ENCODE results near the gene LRRIQ1.

LRRIQ1 gene

DNA sequence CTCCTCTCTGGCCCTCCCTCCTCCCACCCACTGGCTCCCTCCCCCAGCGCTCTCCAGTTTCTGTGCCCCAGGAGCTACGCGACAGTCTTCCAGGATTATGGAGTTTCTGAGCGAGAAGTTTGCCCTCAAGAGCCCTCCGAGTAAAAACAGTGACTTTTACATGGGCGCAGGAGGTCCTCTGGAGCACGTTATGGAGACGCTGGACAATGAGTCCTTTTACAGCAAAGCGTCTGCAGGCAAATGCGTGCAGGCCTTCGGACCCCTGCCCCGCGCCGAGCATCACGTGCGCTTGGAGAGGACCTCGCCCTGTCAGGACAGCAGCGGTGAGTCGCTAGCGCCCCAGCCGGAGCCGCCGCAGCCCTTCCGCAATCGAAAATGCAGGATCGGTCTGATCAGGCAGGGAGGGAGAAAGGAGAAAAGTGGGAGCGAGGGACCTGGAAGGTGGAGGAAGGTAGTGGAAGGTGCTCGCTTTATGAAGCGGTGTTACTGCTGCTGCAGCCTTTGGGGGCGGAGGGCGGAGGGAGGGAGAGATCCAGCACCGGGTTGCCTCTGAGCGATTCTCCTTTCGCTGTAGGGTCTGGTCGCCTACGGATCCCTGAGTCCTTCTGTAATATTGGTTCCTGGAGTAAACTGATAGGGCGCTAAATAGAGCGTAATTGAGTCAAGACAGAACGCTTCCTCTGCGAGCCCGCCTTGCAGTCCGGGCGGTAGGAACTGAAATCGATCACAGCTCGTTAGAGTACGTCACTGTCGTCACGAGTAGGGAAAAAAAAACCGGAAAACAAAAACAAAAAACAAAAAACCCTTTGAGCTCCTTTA is 244.2 kb downstream of the LRRIQ1 start, which contains the start of gene ALX1:
Gene ALX1, plus strand, starts transcription at position 56 of the 819 bp plus-strand sequence. Its CDS starts 42 bp downstream, at position 98.
- DNase-seq = peak; percentile 92

DNA sequence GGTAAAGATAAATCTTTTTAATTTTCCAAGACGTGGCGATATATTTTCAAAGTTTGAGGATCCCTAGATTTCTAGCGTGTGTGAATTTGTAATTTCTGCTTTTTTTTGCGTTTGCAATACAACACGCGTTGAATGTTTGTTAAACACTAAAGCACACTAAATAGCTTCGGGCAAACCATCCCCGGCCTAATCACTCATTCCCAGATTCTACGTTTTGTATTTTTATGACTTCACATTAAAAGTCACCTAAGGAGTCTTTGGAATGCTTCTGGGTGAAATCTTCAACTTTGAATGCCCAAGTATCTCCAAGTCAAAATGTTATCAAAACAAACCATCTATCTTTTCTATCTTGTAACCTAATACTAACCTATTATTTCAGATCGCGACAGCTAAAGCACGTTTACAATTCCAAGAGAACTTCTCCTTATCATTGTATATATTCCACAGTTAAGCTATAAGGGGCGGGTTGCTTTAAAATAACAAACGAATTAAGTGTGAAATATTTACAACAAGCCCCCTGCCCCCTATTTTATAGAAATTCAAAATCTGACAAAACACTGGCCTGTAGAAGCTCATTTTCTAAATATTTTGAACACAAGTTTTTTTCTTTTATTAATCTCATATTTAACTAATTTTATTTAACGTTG is 245.0 kb downstream of the LRRIQ1 start:
- DNase-seq = peak; percentile 44

DNA sequence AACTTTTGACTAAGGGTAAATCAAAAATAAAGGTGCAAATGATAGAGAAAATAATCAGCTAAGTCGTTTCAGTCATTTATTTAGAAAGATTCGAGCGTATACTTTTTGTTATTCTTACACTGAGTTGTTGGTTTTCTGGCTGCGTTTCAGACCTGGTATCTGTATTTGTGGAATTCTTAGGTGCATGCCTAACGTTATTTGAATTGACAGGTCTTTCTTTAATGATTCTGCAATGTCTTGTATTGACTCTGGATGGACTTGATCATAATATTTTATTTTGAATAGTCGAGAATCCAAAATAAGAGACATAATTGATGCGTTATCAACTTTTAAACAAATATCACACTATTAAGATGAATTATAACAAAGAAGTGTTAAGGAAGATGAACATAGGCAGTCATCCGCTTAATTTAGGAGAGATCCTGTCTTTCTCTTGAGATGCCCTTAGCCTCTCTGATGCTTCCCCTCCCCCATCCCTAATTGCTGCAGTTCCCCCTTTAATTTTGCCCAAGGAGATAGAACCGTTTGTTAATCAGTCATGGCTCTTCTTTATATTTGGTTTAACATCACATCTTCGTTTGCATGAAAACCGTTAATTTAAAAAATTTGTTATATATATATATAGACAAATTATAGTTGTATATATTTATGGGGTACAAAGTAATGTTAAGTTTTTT is 245.6 kb downstream of the LRRIQ1 start:
- DNase-seq = no peak

DNA sequence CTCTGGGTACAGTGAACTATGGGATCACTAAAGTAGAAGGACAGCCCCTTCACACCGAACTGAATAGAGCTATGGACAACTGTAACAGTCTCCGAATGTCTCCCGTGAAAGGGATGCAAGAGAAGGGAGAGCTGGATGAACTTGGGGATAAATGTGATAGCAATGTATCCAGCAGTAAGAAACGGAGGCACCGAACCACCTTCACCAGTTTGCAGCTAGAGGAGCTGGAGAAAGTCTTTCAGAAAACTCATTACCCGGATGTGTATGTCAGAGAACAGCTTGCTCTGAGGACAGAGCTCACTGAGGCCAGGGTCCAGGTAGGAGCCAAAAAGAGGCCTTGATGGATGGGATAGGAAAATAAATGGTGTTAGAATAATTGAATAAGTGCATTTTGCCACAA is 247.4 kb downstream of the LRRIQ1 start:
- peak; percentile 41 for DNase-seq
